Measurements from ENCODE around the gene USP21. TPM values are rescaled to one million over a fixed set of nuclear protein-coding genes. Genes with fewer than 3 reads are reported as not detected.

USP21 gene
- total and polyA plus RNA-seq, 2 of the 8 experiments (the other 6 are each of a cell fraction or from before 2014, with no cell fraction given) = 23.9 to 36.3 TPM

- peaks cover 5 to 58% (median 21%) of the 10 kb centered on the region in 4 experiments; a peak in 7 of 8 replicates for H3K36me3 ChIP-seq (ENCODE audit: control insufficient read depth in 2 of 4, insufficient read depth in 4 of 4, low read length in 3 of 4)
- no peak overlapping the region for H3K23ac ChIP-seq (ENCODE audit: insufficient read length)
- H3K56ac ChIP-seq (replicated peaks; ENCODE audit: insufficient read length, low read depth, low read length) = no peak overlapping the region
- DNase-seq (ENCODE audit: low read depth in 1 of 2, low spot score in 2 of 2) = no peak
- peaks cover 0 to 60% of the 10 kb centered on the region in 2 experiments; a peak in 3 of 4 replicates for H3K79me2 ChIP-seq (ENCODE audit: control insufficient read depth in 1 of 2, insufficient read depth in 2 of 2, low read length in 2 of 2)
- no peaks in the 10 kb centered on the region for H3K9me3 ChIP-seq (ENCODE audit: insufficient read depth in 2 of 2, low read depth in 1 of 2, low read length in 1 of 2)
- H3K23me2 ChIP-seq (ENCODE audit: low read depth, low read length) = peaks cover 6% of the 10 kb centered on the region; the same call in 1 of the 2 replicates
- H3K4me2 ChIP-seq (ENCODE audit: insufficient read depth in 1 of 2, low read depth in 2 of 2, low read length in 2 of 2) = no peak overlapping the region
- no peak overlapping the region for H4K91ac ChIP-seq (replicated peaks; ENCODE audit: insufficient read length, low read length)
- H2BK15ac ChIP-seq (ENCODE audit: low read length) = no peak overlapping the region
- H2BK12ac ChIP-seq (ENCODE audit: low read depth, low read length) = no peak overlapping the region
- FAIRE-seq = no peak
- H4K20me1 ChIP-seq (replicated peaks in 1 of 2; ENCODE audit: control insufficient read depth in 1 of 2, insufficient read depth in 2 of 2, low read length in 2 of 2) = peaks cover 2 to 12% of the 10 kb centered on the region in 2 experiments
- peaks cover 6% of the 10 kb centered on the region for H3K79me1 ChIP-seq (ENCODE audit: low read depth, low read length)
- WGBS, 2 experiments (ENCODE audit: extremely low coverage in 1 of 2, insufficient coverage in 1 of 2, insufficient read length in 1 of 2, insufficient replicate concordance in 2 of 2, low coverage in 1 of 2, low lambda C conversion rate in 2 of 2, missing lambda C conversion rate in 1 of 2) = 93% methylated on average over 2 of the region's 2 CpGs; no CpG with 5 or more reads in 1 of the 2 experiments
- no peak overlapping the region for H3K27ac ChIP-seq (ENCODE audit: low read depth, low read length)
- H3K4me3 ChIP-seq (ENCODE audit: extremely low read depth in 1 of 4, insufficient read depth in 2 of 4, low read depth in 3 of 4, low read length in 4 of 4) = no peak overlapping the region
- no peaks in the 10 kb centered on the region; a peak in 1 of 7 replicates for H3K4me1 ChIP-seq (replicated peaks in 1 of 4; ENCODE audit: control insufficient read depth in 3 of 4, insufficient read depth in 4 of 4, low read length in 3 of 4)
- H2BK120ac ChIP-seq (replicated peaks; ENCODE audit: low read depth, low read length) = no peak overlapping the region
- H4K8ac ChIP-seq (ENCODE audit: extremely low read depth, insufficient read depth, low read length) = no peak overlapping the region
- H3K18ac ChIP-seq (ENCODE audit: extremely low read depth, low read length) = no peak overlapping the region
- H3K4ac ChIP-seq (replicated peaks; ENCODE audit: insufficient read length, low read depth, low read length) = no peak overlapping the region
- H2BK20ac ChIP-seq (ENCODE audit: low read length) = no peak overlapping the region
- H3K9ac ChIP-seq (replicated peaks in 1 of 4; ENCODE audit: extremely low read depth in 1 of 4, low read depth in 3 of 4, low read length in 3 of 4) = no peak overlapping the region
- no peak overlapping the region for H3K14ac ChIP-seq (ENCODE audit: insufficient read length)
- no peaks in the 10 kb centered on the region for H3K27me3 ChIP-seq (replicated peaks in 1 of 4; ENCODE audit: control insufficient read depth in 3 of 4, extremely low read depth in 1 of 4, insufficient read depth in 3 of 4, low read length in 3 of 4)
- POLR2A ChIA-PET (ENCODE audit: partially characterized antibody) = interaction anchor here (1.0 to 1.8 kb wide), 4 partner anchors 9 to 26 kb away, joined by 3 to 6 read pairs (median 6); partner anchors contain the start of gene UFC1
- CTCF ChIA-PET (ENCODE audit: partially characterized antibody) = interaction anchor here (0.9 to 1.2 kb wide), 3 partner anchors 13 to 64 kb away, joined by 3 to 4 read pairs (median 3); partner anchors contain the start of gene PPOX
- no peak overlapping the region for H2AK5ac ChIP-seq (ENCODE audit: low read depth, low read length)
- H2AFZ ChIP-seq (ENCODE audit: low read length) = no peak overlapping the region
- H4K5ac ChIP-seq (ENCODE audit: insufficient read length, low read depth, low read length) = no peak overlapping the region
- no peak overlapping the region for H2BK5ac ChIP-seq (ENCODE audit: low read depth, low read length)
- TF ChIP-seq NANOG (IDR thresholded peaks at IDR 0.05; ENCODE audit: insufficient read depth, low read depth, low read length, poor library complexity, severe bottlenecking) (no peak), TCF12 (IDR thresholded peaks at IDR 0.05; ENCODE audit: low read depth, low read length) (no peak), POLR2A (IDR thresholded peaks at IDR 0.05; ENCODE audit: control extremely low read depth in 1 of 2, low read depth in 2 of 2, low read length in 2 of 2) (no peak), ZNF274 (IDR thresholded peaks at IDR 0.05; ENCODE audit: borderline replicate concordance, extremely low read depth, low read length) (no peak), RXRA (IDR thresholded peaks at IDR 0.05; ENCODE audit: insufficient read depth, low read depth, low read length) (no peak), HDAC2 (IDR thresholded peaks at IDR 0.05; ENCODE audit: borderline replicate concordance in 1 of 2, low read depth in 2 of 2, low read length in 2 of 2) (no peak), SP2 (IDR thresholded peaks at IDR 0.05; ENCODE audit: low read length) (no peak), E2F6 (IDR thresholded peaks at IDR 0.05) (no peak), KDM5A (IDR thresholded peaks at IDR 0.05; ENCODE audit: low read length) (no peak), HDAC6 (IDR thresholded peaks at IDR 0.05; ENCODE audit: low read depth, low read length) (no peak), SIN3A (conservative IDR thresholded peaks at IDR 0.05 in 1 of 2, IDR thresholded peaks at IDR 0.05 in 1 of 2; ENCODE audit: low read depth in 1 of 2, low read length in 2 of 2) (no peak), CBX8 (IDR thresholded peaks at IDR 0.05; ENCODE audit: borderline replicate concordance, low read depth, low read length) (no peak)
Observed at GRCh38 chr1:161127649-161128048, 31.7 kb upstream of the USP21 start.
